Mucosa of descending colon (tissue), 3 donors: ENCODE results near the gene PYHIN1. TPM values are rescaled to one million over a fixed set of nuclear protein-coding genes. Genes with fewer than 3 reads are reported as not detected.

Source experiments
- ATAC-seq: fragments of 200-7000 bp; cut with Tn5 transposase; one replicate; pipeline ENCODE4 v1.9.1; 2020; ENCODE audit warnings: mild to moderate bottlenecking, moderate library complexity
- DNase-seq, 3 donors: peaks; one replicate each; pipeline ENCODE4 v3.0.0-alpha.2; 2020
- H3K36me3 ChIP-seq: fragments of 200-600 bp; one replicate; pipeline ENCODE4 v1.8.0; 2021; ENCODE audit warnings: low read depth, mild to moderate bottlenecking
- H3K4me1 ChIP-seq: fragments of 200-600 bp; one replicate; pipeline ENCODE4 v1.8.0; 2021; ENCODE audit warnings: low read depth, mild to moderate bottlenecking
- H3K4me3 ChIP-seq: fragments of 200-600 bp; one replicate; pipeline ENCODE4 v1.8.0; 2021; ENCODE audit warnings: mild to moderate bottlenecking
- H3K9me3 ChIP-seq: fragments of 200-600 bp; one replicate; pipeline ENCODE4 v1.8.0; 2021; ENCODE audit warnings: mild to moderate bottlenecking
- CTCF ChIP-seq: fragments of 200-600 bp; IDR thresholded peaks from one replicate; pipeline ENCODE4 v1.8.0; 2022; ENCODE audit warnings: antibody characterized with exemption, mild to moderate bottlenecking
- intact Hi-C, 2 donors: fragments of 100-400 bp; cut with DNase I in 1 of 2; cut with micrococcal nuclease in 1 of 2; formaldehyde crosslinking; loops; one replicate each; pipeline versions ENCODE4 v1.11.0 to v1.11.1; 2022; cut with DNase I, micrococcal nuclease
- total RNA-seq, 3 donors: library from RNA; stranded (reverse); fragmentation: NEBNext Ultra II Directional in 2 of 3; extraction: Animal tissue kit (Norgen Biotek cat#: 25700) in 2 of 3; gene quantifications; one replicate each; pipeline versions ENCODE4 v1.2.1 to v1.2.4, GENCODE V29; 2021 to 2023
- donor health status: DM: no; HTN: no; CAD: no; lungs with moderate emphysema.
- donor health status: DM: no; HTN: no; CAD: no.
- donor health status: DM: no; HTN: yes; CAD: no.

The PYHIN1 gene
- total RNA-seq, 3 donors from 2014 or later = 0.87 to 2.0 (median 0.98) TPM

DNA sequence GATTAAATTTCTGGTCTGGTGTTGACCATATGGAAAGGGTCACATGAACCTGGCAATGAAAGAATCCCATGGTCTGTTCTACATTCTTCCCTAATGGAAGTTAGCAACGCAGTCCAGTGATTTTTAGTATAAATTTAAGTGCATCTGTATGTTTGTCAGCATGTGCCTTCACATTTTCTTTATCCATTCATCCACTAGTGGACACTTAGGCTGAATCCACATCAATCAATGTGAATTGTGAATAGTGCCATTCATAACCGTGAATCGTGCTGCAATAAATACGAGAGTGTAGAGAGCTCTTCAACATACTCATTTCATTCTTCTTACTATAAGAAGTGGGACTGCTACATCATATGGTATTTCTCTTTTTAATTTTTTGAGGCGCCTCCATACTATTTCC, 65.6 kb downstream of the PYHIN1 start:
- ATAC-seq (no peak), DNase-seq (no peak)
- Histone ChIP-seq H3K4me3 (no peak overlapping the region), H3K9me3 (no peaks in the 10 kb centered on the region), H3K4me1 (no peaks in the 10 kb centered on the region), H3K36me3 (no peaks in the 10 kb centered on the region)
- no peak for TF ChIP-seq CTCF
- intact Hi-C loops = loop anchor here in 1 of 2 donors (10.0 kb wide), 1 partner anchor 792 kb away; no protein-coding TSS in a partner anchor

DNA sequence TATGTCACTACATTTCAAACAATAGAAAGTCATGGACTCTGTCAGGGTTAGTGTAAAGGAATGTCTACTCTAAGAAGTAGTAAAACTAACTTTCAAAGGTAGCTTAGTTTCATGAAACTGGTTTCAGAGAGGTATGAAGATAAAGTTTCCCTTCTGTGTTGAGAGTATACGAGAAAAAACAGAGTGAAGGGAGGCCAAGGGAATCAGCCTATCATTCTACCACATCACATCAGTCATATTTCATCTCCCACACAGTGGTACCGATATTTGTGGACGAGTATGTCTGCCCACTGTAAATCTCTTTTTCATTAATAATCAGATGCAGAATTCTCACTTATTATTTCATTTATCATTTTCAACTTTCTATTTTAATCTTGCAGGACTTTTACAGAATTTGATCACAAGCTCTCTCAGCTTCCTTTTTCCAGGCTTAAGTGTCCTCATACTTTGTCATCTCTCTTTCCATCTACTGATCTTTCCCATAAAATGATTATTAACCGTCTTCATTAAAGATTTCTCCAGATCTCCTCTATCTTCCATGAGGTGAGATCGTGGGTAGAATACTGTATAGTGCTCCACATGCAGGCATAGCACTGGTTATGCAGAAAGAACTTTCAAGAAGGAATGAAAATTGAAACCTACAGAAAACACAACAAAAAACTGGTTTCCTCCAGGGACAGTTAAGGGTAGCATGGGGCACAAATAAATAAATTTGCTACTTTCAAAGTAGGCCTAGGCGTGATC, 66.9 kb downstream of the PYHIN1 start:
- no peaks in the 10 kb centered on the region for H3K9me3 ChIP-seq
- no peak for DNase-seq
- H3K4me3 ChIP-seq = no peak overlapping the region
- peak; percentile 11 for ATAC-seq
- intact Hi-C loops = loop anchor here in 1 of 2 donors (10.0 kb wide), 1 partner anchor 793 kb away; no protein-coding TSS in a partner anchor
- no peak for TF ChIP-seq CTCF
- no peaks in the 10 kb centered on the region for H3K36me3 ChIP-seq
- no peaks in the 10 kb centered on the region for H3K4me1 ChIP-seq

- no peaks in the 10 kb centered on the region for H3K4me1 ChIP-seq
- ATAC-seq (peak; percentile 80), DNase-seq (peak in 2 of 3 donors; percentile 43 to 72)
- intact Hi-C loops = loop anchor here in 1 of 2 donors (10.0 kb wide), 1 partner anchor 794 kb away; no protein-coding TSS in a partner anchor
- H3K36me3 ChIP-seq = no peaks in the 10 kb centered on the region
- peak; percentile 67 for TF ChIP-seq CTCF
- no peaks in the 10 kb centered on the region for H3K9me3 ChIP-seq
- no peak overlapping the region for H3K4me3 ChIP-seq
Measured at GRCh38 chr1:158998781-158999161, 67.4 kb downstream of the PYHIN1 start.

DNA sequence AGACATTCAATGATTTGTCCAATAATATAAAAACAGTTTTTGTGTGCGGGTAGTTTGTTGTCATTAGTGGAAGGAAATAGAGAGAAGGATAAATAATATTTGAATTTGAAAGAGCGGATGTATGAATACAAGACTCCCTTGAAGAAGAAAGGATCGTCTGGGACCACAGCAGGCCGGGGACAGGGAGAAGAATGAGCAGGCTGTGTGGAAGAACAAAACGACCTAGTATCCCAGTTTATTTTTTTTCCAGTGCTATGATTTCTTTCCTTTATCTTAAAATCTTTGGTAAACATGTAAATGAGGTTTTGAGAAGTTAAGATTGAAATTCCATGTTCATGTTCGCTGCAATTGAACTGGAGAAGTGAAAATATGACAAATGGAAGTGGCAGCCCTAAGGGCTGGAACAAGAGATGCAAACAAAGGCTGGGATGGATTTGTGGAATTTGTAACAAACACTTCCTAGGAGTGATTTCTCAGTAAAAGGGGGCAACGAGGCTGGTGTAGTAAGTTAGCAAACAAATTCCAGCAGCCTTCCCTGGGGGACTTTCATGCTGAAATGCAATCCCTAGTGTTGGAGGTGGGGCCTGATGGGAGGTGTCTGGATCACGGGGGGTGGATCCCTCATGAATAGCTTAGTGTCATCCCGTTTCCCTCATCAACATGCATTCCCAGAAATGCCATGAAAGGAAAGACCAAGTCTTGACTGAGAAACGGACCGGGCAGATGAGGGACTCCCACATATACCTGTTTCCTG, 68.1 kb downstream of the PYHIN1 start:
- Histone ChIP-seq H3K4me1 (no peaks in the 10 kb centered on the region), H3K4me3 (no peak overlapping the region), H3K9me3 (no peaks in the 10 kb centered on the region), H3K36me3 (no peaks in the 10 kb centered on the region)
- intact Hi-C loops = loop anchor here in 1 of 2 donors (10.0 kb wide), 1 partner anchor 795 kb away; no protein-coding TSS in a partner anchor
- ATAC-seq (peak; percentile 70), DNase-seq (peak in 2 of 3 donors; percentile 35 to 56)
- no peak for TF ChIP-seq CTCF

GRCh38 chr1:159000070-159000409, 68.7 kb downstream of the PYHIN1 start:
- Histone ChIP-seq H3K9me3 (no peaks in the 10 kb centered on the region), H3K4me3 (no peak overlapping the region), H3K36me3 (no peaks in the 10 kb centered on the region), H3K4me1 (no peaks in the 10 kb centered on the region)
- no peak for DNase-seq
- ATAC-seq = no peak
- intact Hi-C loops = no loop called here
- TF ChIP-seq CTCF = no peak
